ENCODE data around the gene NUDT8. TPM values are rescaled to one million over a fixed set of nuclear protein-coding genes. Genes with fewer than 3 reads are reported as not detected.
"Not testable (repeated sequence)": the region's sequence is repeated elsewhere in the genome, so short reads cannot be mapped to it uniquely, and the experiment has no call there.

Gene NUDT8
- total RNA-seq, 1 donor from 2014 or later, result 6.8 TPM

- Mint-ChIP-seq H3K4me3 (ENCODE audit: unreplicated experiment) (peak overlapping the region; percentile 76), H3K4me1 (ENCODE audit: unreplicated experiment) (peaks cover 1% of the 10 kb centered on the region), H3K27ac (ENCODE audit: unreplicated experiment) (no peak overlapping the region), H3K27me3 (ENCODE audit: unreplicated experiment) (peaks cover 17% of the 10 kb centered on the region), H3K36me3 (ENCODE audit: low read depth, unreplicated experiment) (peaks cover 6% of the 10 kb centered on the region), H3K9me3 (ENCODE audit: unreplicated experiment) (no peaks in the 10 kb centered on the region)
- DNase-seq (ENCODE audit: low spot score), result no peak
- TF ChIP-seq, protein P1, sequence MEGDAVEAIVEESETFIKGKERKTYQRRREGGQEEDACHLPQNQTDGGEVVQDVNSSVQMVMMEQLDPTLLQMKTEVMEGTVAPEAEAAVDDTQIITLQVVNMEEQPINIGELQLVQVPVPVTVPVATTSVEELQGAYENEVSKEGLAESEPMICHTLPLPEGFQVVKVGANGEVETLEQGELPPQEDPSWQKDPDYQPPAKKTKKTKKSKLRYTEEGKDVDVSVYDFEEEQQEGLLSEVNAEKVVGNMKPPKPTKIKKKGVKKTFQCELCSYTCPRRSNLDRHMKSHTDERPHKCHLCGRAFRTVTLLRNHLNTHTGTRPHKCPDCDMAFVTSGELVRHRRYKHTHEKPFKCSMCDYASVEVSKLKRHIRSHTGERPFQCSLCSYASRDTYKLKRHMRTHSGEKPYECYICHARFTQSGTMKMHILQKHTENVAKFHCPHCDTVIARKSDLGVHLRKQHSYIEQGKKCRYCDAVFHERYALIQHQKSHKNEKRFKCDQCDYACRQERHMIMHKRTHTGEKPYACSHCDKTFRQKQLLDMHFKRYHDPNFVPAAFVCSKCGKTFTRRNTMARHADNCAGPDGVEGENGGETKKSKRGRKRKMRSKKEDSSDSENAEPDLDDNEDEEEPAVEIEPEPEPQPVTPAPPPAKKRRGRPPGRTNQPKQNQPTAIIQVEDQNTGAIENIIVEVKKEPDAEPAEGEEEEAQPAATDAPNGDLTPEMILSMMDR (IDR thresholded peaks at IDR 0.05; ENCODE audit: unreplicated experiment), result no peak
Observed at GRCh38 chr11:67626970-67627369, 2.8 kb downstream of the NUDT8 start.

- not testable (repeated sequence) for H3K36me3 Mint-ChIP-seq (ENCODE audit: low read depth, unreplicated experiment); H3K27ac Mint-ChIP-seq (ENCODE audit: unreplicated experiment)
- peak overlapping the region; percentile 76 for H3K4me3 Mint-ChIP-seq (ENCODE audit: unreplicated experiment)
Observed at GRCh38 chr11:67626131-67626833, 3.5 kb downstream of the NUDT8 start.

GRCh38 chr11:67623795-67624194 lies 5.9 kb downstream of the NUDT8 start:
- DNase-seq (ENCODE audit: low spot score); H3K36me3 Mint-ChIP-seq (ENCODE audit: low read depth, unreplicated experiment); H3K27ac Mint-ChIP-seq (ENCODE audit: unreplicated experiment); H3K9me3 Mint-ChIP-seq (ENCODE audit: unreplicated experiment); H3K4me3 Mint-ChIP-seq (ENCODE audit: unreplicated experiment): not testable (repeated sequence)
- Mint-ChIP-seq H3K4me1 (ENCODE audit: unreplicated experiment) (peaks cover 17% of the 10 kb centered on the region), H3K27me3 (ENCODE audit: unreplicated experiment) (peaks cover 13% of the 10 kb centered on the region)

More at GRCh38 chr11:67626131-67626833, 3.5 kb downstream of the NUDT8 start:
- H3K27me3 Mint-ChIP-seq (ENCODE audit: unreplicated experiment), result peaks cover 13% of the 10 kb centered on the region
- not testable (repeated sequence) for DNase-seq (ENCODE audit: low spot score); H3K9me3 Mint-ChIP-seq (ENCODE audit: unreplicated experiment); H3K4me1 Mint-ChIP-seq (ENCODE audit: unreplicated experiment)

- H3K9me3 Mint-ChIP-seq (ENCODE audit: unreplicated experiment); H3K4me3 Mint-ChIP-seq (ENCODE audit: unreplicated experiment); DNase-seq (ENCODE audit: low spot score); H3K36me3 Mint-ChIP-seq (ENCODE audit: low read depth, unreplicated experiment); H3K27ac Mint-ChIP-seq (ENCODE audit: unreplicated experiment): not testable (repeated sequence)
- peaks cover 17% of the 10 kb centered on the region for H3K4me1 Mint-ChIP-seq (ENCODE audit: unreplicated experiment)
- H3K27me3 Mint-ChIP-seq (ENCODE audit: unreplicated experiment), result peaks cover 10% of the 10 kb centered on the region
Observed at GRCh38 chr11:67622905-67623304, 6.8 kb downstream of the NUDT8 start.

- H3K27ac Mint-ChIP-seq (ENCODE audit: unreplicated experiment); DNase-seq (ENCODE audit: low spot score); H3K9me3 Mint-ChIP-seq (ENCODE audit: unreplicated experiment); H3K36me3 Mint-ChIP-seq (ENCODE audit: low read depth, unreplicated experiment); H3K4me3 Mint-ChIP-seq (ENCODE audit: unreplicated experiment): not testable (repeated sequence)
- Mint-ChIP-seq H3K27me3 (ENCODE audit: unreplicated experiment) (peaks cover 12% of the 10 kb centered on the region), H3K4me1 (ENCODE audit: unreplicated experiment) (peaks cover 17% of the 10 kb centered on the region)
Observed at GRCh38 chr11:67621928-67622327, 7.8 kb downstream of the NUDT8 start.

GRCh38 chr11:67620621-67621020 lies 9.1 kb downstream of the NUDT8 start:
- not testable (repeated sequence) for H3K36me3 Mint-ChIP-seq (ENCODE audit: low read depth, unreplicated experiment); H3K27ac Mint-ChIP-seq (ENCODE audit: unreplicated experiment); H3K27me3 Mint-ChIP-seq (ENCODE audit: unreplicated experiment); H3K9me3 Mint-ChIP-seq (ENCODE audit: unreplicated experiment)
- peak overlapping the region; percentile 87 for H3K4me3 Mint-ChIP-seq (ENCODE audit: unreplicated experiment)
- peaks cover 17% of the 10 kb centered on the region for H3K4me1 Mint-ChIP-seq (ENCODE audit: unreplicated experiment)
- DNase-seq (ENCODE audit: low spot score), result peak; percentile 37

GRCh38 chr11:67619683-67620618 lies 9.8 kb downstream of the NUDT8 start:
- Mint-ChIP-seq H3K4me1 (ENCODE audit: unreplicated experiment) (peaks cover 17% of the 10 kb centered on the region), H3K4me3 (ENCODE audit: unreplicated experiment) (peak overlapping the region; percentile 87)
- not testable (repeated sequence) for H3K27me3 Mint-ChIP-seq (ENCODE audit: unreplicated experiment); H3K36me3 Mint-ChIP-seq (ENCODE audit: low read depth, unreplicated experiment); H3K9me3 Mint-ChIP-seq (ENCODE audit: unreplicated experiment); DNase-seq (ENCODE audit: low spot score); H3K27ac Mint-ChIP-seq (ENCODE audit: unreplicated experiment)

- H3K4me1 Mint-ChIP-seq (ENCODE audit: unreplicated experiment), result peaks cover 17% of the 10 kb centered on the region
- not testable (repeated sequence) for H3K9me3 Mint-ChIP-seq (ENCODE audit: unreplicated experiment); H3K36me3 Mint-ChIP-seq (ENCODE audit: low read depth, unreplicated experiment); DNase-seq (ENCODE audit: low spot score); H3K27ac Mint-ChIP-seq (ENCODE audit: unreplicated experiment); H3K27me3 Mint-ChIP-seq (ENCODE audit: unreplicated experiment); H3K4me3 Mint-ChIP-seq (ENCODE audit: unreplicated experiment)
Observed at GRCh38 chr11:67618901-67619659, 10.7 kb downstream of the NUDT8 start.
